COLO668 (cell line): ENCODE data around the gene TEX35.

ENCODE experiments used
- DNase-seq: peaks from one replicate; lab custom pipeline; 2025; ENCODE audit not compliant: unreplicated experiment; lab: John Stamatoyannopoulos, UW

The TEX35 gene

DNA sequence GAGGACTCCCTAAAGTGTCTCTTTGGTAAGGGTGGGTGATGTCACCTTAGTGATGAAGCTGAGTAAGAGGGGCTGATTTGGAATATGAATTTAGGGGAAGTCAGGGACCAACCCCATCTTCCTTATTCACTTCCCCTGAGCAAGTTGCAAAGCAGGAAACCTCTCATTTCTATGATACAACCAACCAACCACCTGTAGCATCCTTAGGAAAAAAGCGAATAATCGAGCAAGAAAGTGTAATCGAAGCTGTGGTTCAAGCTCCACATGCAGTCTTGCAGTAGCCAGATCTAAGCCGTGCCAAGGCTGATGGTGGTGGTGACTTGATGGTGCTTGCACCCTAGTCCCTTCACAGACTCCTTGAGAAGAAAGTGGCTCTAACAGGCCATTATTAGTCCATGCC lies 3.2 kb downstream of the TEX35 start:
- DNase-seq: no peak

DNA sequence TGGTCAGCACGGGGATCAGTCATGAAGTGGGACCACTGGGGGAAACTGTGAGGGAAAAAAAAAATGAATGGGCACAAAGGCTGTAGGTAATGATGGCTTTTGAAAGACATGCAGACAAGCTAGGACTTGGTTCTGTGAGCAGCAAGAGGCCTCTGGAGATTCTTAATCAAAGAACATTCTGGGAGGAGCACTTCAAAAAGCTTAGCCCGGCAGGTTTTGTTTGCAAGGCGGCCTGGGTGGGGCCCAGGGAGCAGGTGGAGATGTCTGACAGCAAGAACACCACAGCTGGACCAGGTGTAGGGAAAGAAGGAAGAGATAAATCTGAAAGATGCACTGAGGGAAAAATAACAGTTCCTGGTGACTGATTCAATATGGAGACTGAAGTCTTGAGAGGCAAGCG lies 6.0 kb downstream of the TEX35 start:
- no peak for DNase-seq

DNA sequence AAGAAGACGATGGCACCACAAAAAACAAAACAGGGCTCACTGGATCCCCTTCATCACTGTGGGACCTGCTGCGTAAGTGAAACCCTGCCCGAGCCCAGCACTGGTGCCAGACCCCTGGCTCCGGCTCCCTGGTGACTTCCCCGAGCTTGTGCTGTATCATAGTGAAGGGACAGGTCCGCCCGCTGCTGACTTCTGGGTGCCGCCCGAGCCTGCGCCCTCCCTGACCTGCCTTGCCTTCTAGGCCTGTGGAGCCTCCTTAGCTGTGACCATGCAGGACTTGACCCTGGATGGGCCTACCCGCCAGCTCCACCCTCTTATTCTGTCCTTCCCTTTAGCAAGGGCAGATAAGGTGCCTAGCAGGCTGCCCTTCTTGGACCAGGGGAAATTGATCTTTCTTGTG lies 7.9 kb downstream of the TEX35 start:
- DNase-seq: no peak

DNA sequence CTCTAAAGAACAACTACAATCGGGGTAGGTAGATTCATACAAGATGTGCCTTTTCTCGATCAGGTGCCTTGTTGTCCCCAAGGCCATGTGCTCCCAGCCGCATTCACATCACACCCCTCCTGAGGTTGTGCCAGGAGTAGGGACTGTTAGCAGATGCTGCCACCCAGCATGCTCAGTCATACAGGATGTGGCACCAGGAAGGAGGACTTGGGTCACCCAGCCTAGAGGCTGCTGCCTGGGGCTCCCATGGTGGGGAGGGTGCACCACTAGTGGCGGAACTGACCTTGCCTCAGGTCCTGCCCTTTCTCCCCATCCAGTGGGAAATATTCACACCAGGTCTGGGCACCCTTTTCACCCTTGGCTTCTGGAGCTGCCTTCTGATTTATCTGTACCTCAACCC lies 8.3 kb downstream of the TEX35 start:
- no peak for DNase-seq

DNA sequence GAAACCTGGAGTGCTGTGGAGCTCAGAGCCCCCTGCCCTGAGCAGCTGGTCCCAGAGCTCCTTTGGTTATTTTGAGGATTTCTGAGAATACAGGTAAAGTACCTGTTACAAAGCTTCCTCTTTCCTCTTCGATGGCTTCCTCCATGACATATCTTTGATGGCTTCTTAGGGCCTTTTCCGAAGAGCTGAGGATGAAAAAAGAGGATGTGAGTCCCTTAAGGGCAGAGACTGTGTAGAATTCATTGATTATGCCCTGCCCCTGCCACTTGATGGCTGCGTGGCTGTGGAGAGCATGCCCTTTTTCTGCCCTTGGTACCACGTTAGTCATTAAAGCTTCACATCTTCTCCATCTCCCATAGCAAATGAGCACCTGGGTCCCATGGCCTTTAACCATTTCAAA lies 14.2 kb downstream of the TEX35 start:
- no peak for DNase-seq

DNA sequence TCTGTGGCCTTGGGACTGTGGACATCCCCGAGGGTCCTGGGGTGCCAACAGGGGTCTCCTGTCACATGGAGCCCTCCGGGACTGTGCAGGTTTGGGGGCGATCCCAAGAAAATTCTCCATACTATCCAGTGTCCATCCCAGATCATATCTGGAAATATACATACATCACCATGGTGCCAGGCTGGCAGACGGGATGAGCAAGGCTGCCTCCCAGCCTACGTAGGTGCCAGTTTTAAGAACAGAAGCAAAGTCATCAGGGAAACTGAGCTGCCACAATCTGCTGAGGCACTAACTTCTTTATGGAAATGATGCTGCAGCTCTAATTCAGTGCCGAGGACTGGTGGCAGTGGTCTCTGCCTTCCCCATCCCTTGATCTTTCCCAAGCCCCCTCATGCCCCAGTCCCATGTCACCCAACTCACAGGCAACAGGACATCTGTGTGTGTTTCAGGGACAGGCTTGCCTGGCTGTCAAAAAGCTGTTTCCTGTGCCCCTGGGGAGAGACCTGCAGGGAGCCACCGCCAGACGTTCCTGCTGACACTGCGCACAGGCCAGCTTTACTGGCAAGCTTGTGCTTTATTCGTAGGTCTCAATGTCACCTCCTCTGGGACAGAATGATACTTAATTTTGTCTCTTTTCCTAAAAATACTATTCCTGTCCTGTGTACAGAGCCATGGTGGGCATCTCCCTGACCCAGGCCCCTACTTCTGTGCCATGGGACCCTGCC lies 15.5 kb downstream of the TEX35 start:
- DNase-seq: no peak

DNA sequence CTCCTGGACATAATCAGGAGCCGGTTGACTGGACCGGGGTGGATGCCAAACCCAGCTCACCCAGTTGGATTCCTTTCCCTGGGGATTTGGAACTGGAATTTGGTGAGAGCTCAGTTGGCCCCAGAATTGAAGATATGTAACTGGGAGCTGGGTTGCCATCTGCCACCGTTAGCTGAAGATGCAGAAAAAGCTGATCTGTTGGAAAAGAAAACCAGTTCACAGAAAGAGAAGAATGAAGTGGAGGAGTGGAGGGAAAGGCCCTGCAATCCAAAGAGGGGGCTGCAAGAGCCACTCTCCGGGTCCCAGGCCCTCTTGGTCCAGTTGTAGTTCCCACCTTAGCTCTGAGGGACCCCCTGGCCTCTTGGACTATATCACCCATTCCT lies 16.0 kb downstream of the TEX35 start:
- no peak for DNase-seq

DNA sequence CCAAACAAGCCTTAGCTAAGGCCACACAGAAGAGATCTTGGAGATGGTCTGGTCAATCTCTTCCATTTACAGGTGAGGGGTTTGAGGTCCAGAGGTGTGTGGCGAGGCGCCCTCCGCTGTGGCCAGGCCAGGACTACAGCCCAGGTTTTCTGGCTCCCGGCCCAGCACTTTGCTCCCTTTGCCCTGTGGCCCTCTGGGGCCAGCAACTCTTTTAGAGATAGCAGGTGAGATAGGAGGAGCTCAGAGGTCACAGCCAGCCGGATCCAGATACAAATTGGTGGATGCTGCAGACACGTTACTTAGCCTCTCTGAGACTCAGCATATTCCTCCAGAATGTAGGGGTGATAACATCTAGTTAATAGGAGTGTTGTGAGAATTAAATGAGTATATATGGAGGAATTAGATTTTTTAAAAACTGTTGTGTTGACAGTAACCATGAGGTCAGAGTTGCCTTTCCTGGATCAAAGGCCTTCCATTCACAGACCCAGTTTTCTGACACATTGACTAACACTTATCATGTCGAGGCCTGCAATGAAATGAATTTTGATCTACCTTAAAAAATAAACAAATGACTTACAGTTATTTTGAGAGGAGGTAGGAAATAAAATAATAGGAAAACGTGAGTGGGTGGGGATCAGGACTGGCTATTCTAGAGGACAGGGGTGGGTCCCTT lies 16.6 kb downstream of the TEX35 start:
- no peak for DNase-seq

DNA sequence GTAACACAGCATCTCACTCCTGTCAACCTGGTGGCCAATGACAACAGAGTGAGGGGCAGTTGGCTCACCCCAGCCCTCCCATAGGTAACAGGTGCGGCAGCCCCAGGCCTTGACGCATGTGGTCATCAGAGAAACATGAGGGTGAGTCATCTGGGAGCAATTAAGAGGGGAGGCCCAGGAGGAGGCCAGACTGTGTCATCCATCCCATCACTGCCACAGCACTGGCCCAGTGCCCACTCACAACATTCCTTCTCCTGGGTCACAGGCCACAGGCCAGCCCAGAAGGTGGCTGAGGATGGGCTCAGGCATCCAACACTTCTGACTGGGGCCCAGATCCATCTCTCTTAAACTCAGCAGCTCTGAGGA lies 17.1 kb downstream of the TEX35 start:
- DNase-seq: peak; percentile 34

DNA sequence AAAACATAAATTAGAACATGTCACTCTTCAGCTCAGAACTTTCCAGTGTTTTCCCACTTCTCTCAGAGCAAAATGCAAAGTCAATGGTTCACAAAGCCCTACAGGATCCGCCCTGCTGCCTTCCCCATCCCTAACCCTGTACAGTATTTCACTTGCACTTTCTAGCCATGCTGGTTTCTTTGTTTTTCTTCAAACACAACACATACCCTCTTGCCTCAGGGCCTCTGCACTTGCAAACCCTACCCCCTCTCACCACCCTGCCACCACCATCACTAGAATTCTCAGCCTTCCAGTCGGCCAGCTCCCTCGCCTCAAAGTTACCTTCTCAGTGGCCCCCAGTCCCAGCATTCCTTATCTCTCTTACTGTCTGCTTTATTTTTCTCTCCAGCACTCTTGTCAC lies 17.6 kb downstream of the TEX35 start:
- no peak for DNase-seq

DNA sequence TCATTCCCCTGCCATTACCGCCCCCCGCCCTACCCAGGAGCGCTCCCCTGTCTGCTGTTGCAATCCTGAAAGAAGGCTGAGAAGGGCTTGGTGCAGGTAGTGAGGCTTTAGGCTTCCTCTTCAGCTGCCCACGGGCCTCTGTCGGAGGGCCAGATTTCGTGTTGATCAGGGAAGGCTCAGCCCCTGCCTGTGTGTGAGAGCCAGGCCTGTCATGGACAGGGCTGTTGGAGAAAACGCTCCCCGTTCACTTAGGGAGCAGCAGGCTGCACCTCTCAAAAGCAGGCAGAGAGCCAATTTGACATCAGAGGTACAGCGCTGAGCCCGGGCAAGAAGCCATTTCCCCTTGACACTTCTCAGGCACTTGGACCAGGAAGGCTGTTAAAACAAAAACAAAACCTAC lies 19.0 kb downstream of the TEX35 start:
- no peak for DNase-seq

DNA sequence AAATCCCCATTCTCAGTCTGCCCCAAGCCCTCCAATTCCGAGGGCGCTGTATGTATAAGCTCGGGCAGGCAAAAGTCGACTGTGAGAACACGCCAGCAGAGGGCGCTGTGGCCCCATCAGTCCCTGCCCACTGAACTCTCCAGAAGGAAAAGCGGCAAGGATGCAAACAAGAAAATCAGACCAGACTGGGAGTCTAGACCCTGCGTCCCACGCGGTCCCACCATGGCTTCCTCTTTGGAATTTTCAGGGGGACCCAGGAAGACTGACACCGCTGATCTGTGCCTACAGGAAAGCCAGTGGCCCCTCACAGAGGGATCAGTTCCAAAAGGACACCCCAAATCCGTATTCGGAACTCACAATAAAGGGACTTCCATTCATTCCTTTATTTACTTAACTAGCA lies 19.5 kb downstream of the TEX35 start:
- peak; percentile 80 for DNase-seq

DNA sequence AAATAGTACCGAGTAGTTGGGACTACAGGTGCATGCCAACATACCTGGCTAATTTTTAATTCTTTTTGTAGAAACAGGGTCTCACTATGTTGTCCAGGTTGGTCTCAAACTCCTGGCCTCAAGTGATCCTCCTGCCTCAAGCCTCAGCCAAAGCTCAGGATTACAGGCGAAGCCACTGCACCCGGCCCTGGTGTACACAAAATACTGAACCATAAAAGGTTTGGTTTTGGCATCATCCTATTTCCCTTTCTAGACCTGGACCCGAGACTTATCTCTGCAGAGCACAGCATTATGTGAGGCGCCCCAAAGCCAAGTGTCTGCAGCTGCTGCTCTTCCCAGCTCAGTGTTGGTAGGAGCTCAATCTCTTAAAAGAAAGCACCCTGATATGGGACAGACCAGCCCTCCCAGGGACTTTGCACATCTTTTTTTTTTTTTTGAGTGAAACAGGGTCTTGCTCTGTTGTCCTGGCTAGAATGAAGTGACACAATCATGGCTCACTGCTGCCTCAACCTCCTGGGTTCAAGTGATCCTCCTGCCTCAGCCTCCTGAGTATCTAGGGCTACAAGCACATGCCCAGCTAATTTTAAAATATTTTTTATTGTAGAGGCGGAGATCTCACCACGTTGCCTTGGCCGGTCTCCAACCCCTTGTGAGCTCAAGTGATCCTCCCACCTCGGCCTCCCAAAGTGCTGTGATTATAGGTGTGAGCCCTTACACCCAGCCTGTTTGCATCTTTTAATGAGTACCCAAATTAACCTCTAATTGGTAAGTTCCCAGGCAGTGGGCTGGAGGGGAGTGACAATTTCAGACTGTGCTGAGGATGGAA lies 20.4 kb downstream of the TEX35 start:
- DNase-seq: no peak

DNA sequence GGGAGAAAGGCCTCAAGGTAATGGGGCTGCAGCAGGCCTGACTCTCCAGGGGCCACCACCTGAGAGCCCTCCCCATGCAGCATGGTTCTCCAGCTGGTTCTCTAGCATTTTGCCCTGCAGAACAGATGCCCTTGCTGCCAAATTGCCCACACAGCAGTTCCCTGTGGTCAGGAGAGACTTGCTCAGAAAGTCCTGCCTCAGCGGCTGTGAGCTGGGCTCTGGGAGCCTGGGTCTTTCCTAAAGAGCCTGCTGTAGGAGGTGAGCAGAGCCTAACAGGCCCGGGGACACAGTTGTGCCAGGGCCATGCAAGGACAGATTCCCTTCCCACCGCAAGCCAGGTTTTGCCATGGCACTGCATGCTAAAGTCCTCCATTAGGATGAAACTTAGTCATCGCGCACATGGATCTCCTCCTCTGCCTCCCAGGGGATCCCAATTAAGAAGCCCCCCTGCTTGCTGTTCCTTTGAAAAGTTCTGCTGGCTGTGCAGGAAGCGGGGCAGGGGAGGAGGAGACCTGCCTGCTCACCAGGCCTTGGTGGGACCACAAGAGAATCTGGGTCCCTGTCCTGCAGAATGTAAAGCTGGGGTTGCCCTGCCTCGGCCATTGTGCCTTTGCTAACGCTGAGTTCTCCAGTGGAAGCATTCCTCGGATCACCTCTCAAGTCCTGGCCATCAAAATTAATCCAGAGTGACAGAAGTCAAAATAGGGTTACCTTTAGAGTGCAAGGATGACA lies 21.4 kb downstream of the TEX35 start:
- DNase-seq: no peak

DNA sequence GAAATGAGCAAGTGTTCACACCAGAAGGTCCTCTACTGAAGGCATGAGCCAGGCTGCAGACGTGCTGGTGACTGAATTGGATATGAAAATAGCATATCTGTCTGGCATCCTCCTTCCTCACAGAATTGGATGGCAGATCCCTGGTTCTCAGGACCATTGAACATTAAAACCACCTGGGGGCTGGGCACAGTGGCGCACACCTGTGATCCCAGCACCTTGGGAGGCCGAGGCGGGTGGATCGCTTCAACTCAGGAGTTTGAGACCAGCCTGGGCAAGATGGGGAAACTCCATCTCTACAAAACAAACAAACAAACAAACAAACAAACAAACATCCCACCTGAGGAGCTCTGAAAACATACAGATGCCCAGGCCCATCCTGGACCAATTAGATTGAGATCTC lies 23.4 kb downstream of the TEX35 start:
- DNase-seq: no peak

DNA sequence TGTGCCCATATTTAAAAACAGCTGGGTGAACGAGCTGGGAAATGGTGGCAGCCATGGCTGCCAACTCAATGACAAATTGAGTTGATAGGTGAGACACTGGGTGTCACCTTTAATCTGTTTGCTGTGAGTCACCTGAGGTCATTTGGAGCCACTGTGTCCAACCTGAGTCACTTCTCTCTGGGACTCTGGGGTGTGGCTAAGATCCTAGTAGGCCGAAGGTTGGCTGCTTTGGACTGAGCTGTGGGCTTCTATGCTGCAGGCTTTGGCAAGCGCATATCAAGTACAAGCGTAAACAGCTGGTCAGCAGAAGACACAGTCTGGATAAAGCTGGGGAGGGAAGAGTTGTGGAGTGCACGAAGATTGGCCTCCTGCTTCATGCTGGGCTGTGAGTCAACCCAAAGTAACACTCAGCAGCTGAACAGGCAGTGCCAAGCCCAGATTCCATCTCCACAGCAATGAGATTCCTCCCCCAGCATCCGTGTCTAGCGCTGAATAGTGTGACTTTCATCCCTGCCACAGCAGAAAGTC lies 24.0 kb downstream of the TEX35 start:
- DNase-seq: no peak

DNA sequence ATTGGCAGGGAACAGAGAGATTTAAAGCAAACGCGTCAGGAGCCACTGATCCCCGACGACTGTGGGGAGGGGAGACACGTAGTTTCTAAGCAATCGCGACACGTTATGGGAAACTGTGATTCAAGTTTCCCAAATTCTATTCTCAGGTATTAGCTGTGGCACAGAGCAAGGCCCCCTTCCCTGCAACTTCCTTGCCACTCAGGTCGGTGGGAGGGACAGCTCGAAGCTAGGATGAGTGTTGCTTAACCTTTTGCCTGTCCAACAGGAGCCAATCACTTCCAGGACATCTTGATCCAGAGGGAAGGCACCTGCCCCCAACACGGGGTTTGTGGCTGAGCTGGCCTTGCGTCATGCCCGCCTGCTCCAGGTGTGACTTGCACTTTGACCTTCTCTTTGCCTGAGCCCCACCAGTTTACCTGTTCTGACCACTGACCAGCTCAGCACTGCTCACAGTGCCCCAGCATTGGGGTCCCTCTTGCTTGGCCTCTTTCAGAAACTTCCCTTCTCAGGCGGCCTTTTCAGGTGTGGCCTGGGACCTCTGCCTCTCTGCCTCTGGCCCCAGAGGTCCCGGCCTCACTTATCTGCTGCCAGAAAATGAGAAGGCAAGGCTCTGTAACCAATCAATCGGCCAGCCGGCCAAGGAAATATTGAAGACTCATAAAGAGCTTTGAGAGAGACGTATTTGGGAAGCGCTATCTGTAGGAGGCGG lies 24.6 kb downstream of the TEX35 start:
- no peak for DNase-seq

DNA sequence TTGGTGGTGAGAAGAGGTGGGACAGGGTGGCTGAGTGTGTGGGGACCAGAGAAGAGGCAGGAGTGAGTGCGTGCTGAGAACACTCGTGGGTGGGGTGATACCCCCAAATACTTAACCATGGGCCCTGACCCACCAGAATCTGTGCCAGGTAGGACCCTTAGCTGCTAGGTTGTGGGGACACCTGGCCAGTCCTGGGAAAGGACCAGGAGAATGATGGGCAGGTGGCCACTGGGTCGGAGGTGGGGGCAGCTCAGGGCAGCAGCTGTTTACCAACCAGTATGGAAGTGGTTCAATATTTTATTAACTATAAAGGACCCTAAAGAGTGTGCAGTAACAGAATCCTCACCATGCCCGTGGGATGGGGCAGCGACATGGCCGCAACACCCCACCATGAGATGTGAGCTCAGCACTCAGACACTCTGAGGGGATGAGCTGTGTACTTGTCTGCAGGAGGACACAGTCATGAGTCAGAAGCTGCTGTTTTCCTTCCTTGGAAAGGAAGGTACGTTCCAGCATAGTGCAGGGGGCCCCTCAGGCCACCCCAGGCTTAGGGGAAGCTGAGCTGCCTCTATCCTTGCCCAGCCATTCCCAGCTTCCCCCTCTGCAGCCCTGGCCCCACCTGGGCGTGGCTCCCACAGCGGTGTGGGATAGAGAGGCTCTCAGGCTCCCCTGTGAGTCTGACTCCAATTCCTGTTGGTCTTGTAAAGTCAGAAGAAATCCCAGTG lies 25.4 kb downstream of the TEX35 start:
- no peak for DNase-seq

DNA sequence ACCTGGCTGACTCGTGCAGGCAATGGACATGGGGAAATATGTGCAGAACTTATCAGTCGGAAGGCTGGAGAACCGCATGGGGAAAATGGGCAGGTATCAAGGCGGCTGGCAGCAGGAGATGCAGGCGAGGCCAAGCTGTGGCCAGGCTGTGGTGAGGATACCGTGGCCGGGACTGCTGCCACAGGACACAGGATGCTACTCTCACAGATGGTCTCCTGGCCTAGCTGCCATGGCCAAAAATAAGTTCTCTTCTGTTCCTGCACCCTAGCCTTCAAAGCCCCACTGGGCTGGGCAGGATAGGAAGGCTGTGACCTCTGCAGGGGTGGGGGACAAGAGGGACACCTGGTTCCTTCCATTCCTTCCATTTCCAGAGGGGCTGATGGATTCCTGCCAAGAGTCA lies 26.4 kb downstream of the TEX35 start:
- DNase-seq: no peak

DNA sequence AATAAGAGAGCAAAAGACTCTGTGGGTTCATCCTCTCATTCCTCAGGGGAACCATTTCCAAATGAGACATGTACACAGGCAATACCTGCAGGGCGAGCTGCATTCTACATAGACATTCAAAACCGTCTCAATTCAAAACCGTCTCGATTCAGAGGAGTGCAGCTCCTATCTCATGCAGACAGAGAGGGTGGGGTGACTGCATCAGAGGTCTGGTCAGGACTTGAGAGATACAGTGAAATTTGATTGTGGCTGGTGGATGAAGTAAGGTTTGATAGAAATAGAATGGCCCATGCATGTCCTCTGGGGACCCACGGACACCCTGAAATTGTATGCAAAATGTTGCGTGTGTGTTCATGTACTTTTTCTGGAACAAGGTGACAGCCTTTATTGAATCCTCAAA lies 27.3 kb downstream of the TEX35 start:
- no peak for DNase-seq
